Stimulated activated CD8-positive, alpha-beta memory T cell treated with anti-CD3 and anti-CD28 coated beads, Interleukin-7, amount 100 ng/mL, for 1 hour (primary cell): Measurements from ENCODE around the gene VPS37B.

ENCODE experiments used
- DNase-seq, 2 donors: peaks; one replicate each; pipeline ENCODE4 v3.0.0-alpha.2; 2020; ENCODE audit warnings: low read depth in 2 of 2

Gene VPS37B

GRCh38 chr12:122866379-122866778 lies 29.5 kb downstream of the VPS37B start:
- no peak for DNase-seq

GRCh38 chr12:122865268-122866231 lies 30.4 kb downstream of the VPS37B start:
- no peak for DNase-seq

- DNase-seq: no peak
Observed at GRCh38 chr12:122864894-122865253, 31.1 kb downstream of the VPS37B start.

- DNase-seq: no peak
Observed at GRCh38 chr12:122862872-122863701, 32.8 kb downstream of the VPS37B start.

GRCh38 chr12:122862110-122862634 lies 33.8 kb downstream of the VPS37B start:
- DNase-seq: no peak

GRCh38 chr12:122861587-122861970 lies 34.3 kb downstream of the VPS37B start:
- no peak for DNase-seq

- DNase-seq: no peak
Observed at GRCh38 chr12:122860854-122861586, 34.9 kb downstream of the VPS37B start.

- DNase-seq: peak; percentile 61 to 74
Observed at GRCh38 chr12:122860040-122860853, 35.7 kb downstream of the VPS37B start.

GRCh38 chr12:122859303-122860039 lies 36.5 kb downstream of the VPS37B start:
- DNase-seq: no peak

GRCh38 chr12:122858591-122859302 lies 37.2 kb downstream of the VPS37B start:
- no peak for DNase-seq

GRCh38 chr12:122858171-122858570 lies 37.8 kb downstream of the VPS37B start:
- no peak for DNase-seq

- DNase-seq: no peak
Observed at GRCh38 chr12:122856999-122857671, 38.8 kb downstream of the VPS37B start.

GRCh38 chr12:122855928-122856831 lies 39.7 kb downstream of the VPS37B start:
- no peak for DNase-seq

GRCh38 chr12:122855071-122855829 lies 40.7 kb downstream of the VPS37B start:
- DNase-seq: no peak

- DNase-seq: no peak
Observed at GRCh38 chr12:122854554-122854953, 41.4 kb downstream of the VPS37B start.

GRCh38 chr12:122853582-122854245 lies 42.2 kb downstream of the VPS37B start:
- no peak for DNase-seq
